ENCODE results near the gene SIGLEC5. TPM values are rescaled to one million over a fixed set of nuclear protein-coding genes. Genes with fewer than 3 reads are reported as not detected.
"Not testable (repeated sequence)": the region's sequence is repeated elsewhere in the genome, so short reads cannot be mapped to it uniquely, and the experiment has no call there.

The SIGLEC5 gene
- total RNA-seq (not detected), polyA plus RNA-seq (under 1 TPM in 1 of 4 donors, not detected in 3; 0.16 TPM)

GRCh38 chr19:51630315-51630714 lies at the start of gene SIGLEC5:
SIGLEC5 (minus strand) TSS chr19:51630401; CDS start chr19:51630335, 66 bp downstream.
- H3K4me1 ChIP-seq (ENCODE audit: control insufficient read depth, insufficient read depth, low read length, poor library complexity, severe bottlenecking); DNase-seq; H3K27me3 Mint-ChIP-seq; H3K36me3 Mint-ChIP-seq; H3K9me3 Mint-ChIP-seq; H3K27ac ChIP-seq (ENCODE audit: insufficient read depth, low read length, poor library complexity, severe bottlenecking); H3K4me3 Mint-ChIP-seq; H3K27me3 ChIP-seq (ENCODE audit: control insufficient read depth, insufficient read depth, low read length); H3K36me3 ChIP-seq (ENCODE audit: control insufficient read depth, insufficient read depth, low read length); H3K4me3 ChIP-seq (ENCODE audit: low read depth, low read length); H3K9me3 ChIP-seq (ENCODE audit: control insufficient read depth in 2 of 2, low read length in 2 of 2); ATAC-seq (ENCODE audit: low read depth in 2 of 2); H3K4me1 Mint-ChIP-seq: not testable (repeated sequence)
- H3K27ac Mint-ChIP-seq: peak within 1 kb of the TSS in 1 of 3 donors; percentile 90

- ATAC-seq (ENCODE audit: low read depth in 2 of 2) (no peak), DNase-seq (no peak)
- Histone ChIP-seq H3K9me3 (ENCODE audit: control insufficient read depth in 2 of 2, low read length in 2 of 2) (peaks cover 0 to 1% of the 10 kb centered on the region in 2 experiments), H3K4me3 (ENCODE audit: low read depth, low read length) (no peak overlapping the region), H3K27me3 (ENCODE audit: control insufficient read depth, insufficient read depth, low read length) (peaks cover 2% of the 10 kb centered on the region), H3K36me3 (ENCODE audit: control insufficient read depth, insufficient read depth, low read length) (no peaks in the 10 kb centered on the region), H3K27ac (ENCODE audit: insufficient read depth, low read length, poor library complexity, severe bottlenecking) (no peak overlapping the region), H3K4me1 (ENCODE audit: control insufficient read depth, insufficient read depth, low read length, poor library complexity, severe bottlenecking) (no peaks in the 10 kb centered on the region)
- peaks cover 4% of the 10 kb centered on the region for H3K27me3 Mint-ChIP-seq
- H3K4me3 Mint-ChIP-seq: no peak overlapping the region
- peaks cover 0 to 6% (median 0%) of the 10 kb centered on the region in 7 donors for H3K9me3 Mint-ChIP-seq
- H3K27ac Mint-ChIP-seq: no peak overlapping the region
- peaks cover 0 to 4% (median 2%) of the 10 kb centered on the region in 4 donors for H3K4me1 Mint-ChIP-seq
- H3K36me3 Mint-ChIP-seq: no peaks in the 10 kb centered on the region
Observed at GRCh38 chr19:51676566-51677083, 46.4 kb upstream of the SIGLEC5 start.

GRCh38 chr19:51675911-51676565 lies 45.8 kb upstream of the SIGLEC5 start:
- H3K27me3 ChIP-seq (ENCODE audit: control insufficient read depth, insufficient read depth, low read length); H3K36me3 Mint-ChIP-seq; H3K27me3 Mint-ChIP-seq; H3K4me1 ChIP-seq (ENCODE audit: control insufficient read depth, insufficient read depth, low read length, poor library complexity, severe bottlenecking); H3K4me1 Mint-ChIP-seq; H3K27ac ChIP-seq (ENCODE audit: insufficient read depth, low read length, poor library complexity, severe bottlenecking); H3K9me3 ChIP-seq (ENCODE audit: control insufficient read depth in 2 of 2, low read length in 2 of 2); H3K4me3 Mint-ChIP-seq; H3K27ac Mint-ChIP-seq; ATAC-seq (ENCODE audit: low read depth in 2 of 2); H3K9me3 Mint-ChIP-seq; H3K4me3 ChIP-seq (ENCODE audit: low read depth, low read length); H3K36me3 ChIP-seq (ENCODE audit: control insufficient read depth, insufficient read depth, low read length): not testable (repeated sequence)
- peak in 1 of 3 donors; percentile 32 for DNase-seq

GRCh38 chr19:51668216-51668615 lies 38.0 kb upstream of the SIGLEC5 start:
- peaks cover 6% of the 10 kb centered on the region for H3K27me3 ChIP-seq (ENCODE audit: control insufficient read depth, insufficient read depth, low read length)

GRCh38 chr19:51664997-51665396 lies 34.8 kb upstream of the SIGLEC5 start:
- H3K27me3 Mint-ChIP-seq: peaks cover 9% of the 10 kb centered on the region
- no peak overlapping the region for H3K4me3 ChIP-seq (ENCODE audit: low read depth, low read length)
- no peaks in the 10 kb centered on the region for H3K9me3 ChIP-seq (ENCODE audit: control insufficient read depth in 2 of 2, low read length in 2 of 2)

More at GRCh38 chr19:51668216-51668615, 38.0 kb upstream of the SIGLEC5 start:
- H3K27ac ChIP-seq (ENCODE audit: insufficient read depth, low read length, poor library complexity, severe bottlenecking): no peak overlapping the region
- H3K27ac Mint-ChIP-seq: no peak overlapping the region
- H3K9me3 ChIP-seq (ENCODE audit: control insufficient read depth in 2 of 2, low read length in 2 of 2): peaks cover 0 to 4% of the 10 kb centered on the region in 2 experiments
- no peaks in the 10 kb centered on the region for H3K4me1 Mint-ChIP-seq
- DNase-seq (no peak), ATAC-seq (ENCODE audit: low read depth in 2 of 2) (no peak)
- no peak overlapping the region for H3K4me3 Mint-ChIP-seq
- no peak overlapping the region for H3K4me3 ChIP-seq (ENCODE audit: low read depth, low read length)
- no peaks in the 10 kb centered on the region for H3K4me1 ChIP-seq (ENCODE audit: control insufficient read depth, insufficient read depth, low read length, poor library complexity, severe bottlenecking)
- no peaks in the 10 kb centered on the region for H3K36me3 ChIP-seq (ENCODE audit: control insufficient read depth, insufficient read depth, low read length)
- H3K36me3 Mint-ChIP-seq: peaks cover 3% of the 10 kb centered on the region
- H3K9me3 Mint-ChIP-seq: peaks cover 0 to 5% (median 0%) of the 10 kb centered on the region in 7 donors
- H3K27me3 Mint-ChIP-seq: peaks cover 5% of the 10 kb centered on the region

GRCh38 chr19:51664131-51664530 lies 33.9 kb upstream of the SIGLEC5 start:
- Mint-ChIP-seq H3K9me3 (peaks cover 0 to 3% (median 0%) of the 10 kb centered on the region in 7 donors), H3K36me3 (peaks cover 3% of the 10 kb centered on the region), H3K4me1 (no peaks in the 10 kb centered on the region), H3K27me3 (peaks cover 9% of the 10 kb centered on the region), H3K4me3 (no peak overlapping the region), H3K27ac (no peak overlapping the region)
- H3K36me3 ChIP-seq (ENCODE audit: control insufficient read depth, insufficient read depth, low read length): no peaks in the 10 kb centered on the region
- no peak overlapping the region for H3K27ac ChIP-seq (ENCODE audit: insufficient read depth, low read length, poor library complexity, severe bottlenecking)
- ATAC-seq (ENCODE audit: low read depth in 2 of 2) (no peak), DNase-seq (no peak)
- no peak overlapping the region for H3K4me3 ChIP-seq (ENCODE audit: low read depth, low read length)
- H3K27me3 ChIP-seq (ENCODE audit: control insufficient read depth, insufficient read depth, low read length): peaks cover 2% of the 10 kb centered on the region
- no peaks in the 10 kb centered on the region for H3K4me1 ChIP-seq (ENCODE audit: control insufficient read depth, insufficient read depth, low read length, poor library complexity, severe bottlenecking)
- H3K9me3 ChIP-seq (ENCODE audit: control insufficient read depth in 2 of 2, low read length in 2 of 2): no peaks in the 10 kb centered on the region

More at GRCh38 chr19:51664997-51665396, 34.8 kb upstream of the SIGLEC5 start:
- DNase-seq (no peak), ATAC-seq (ENCODE audit: low read depth in 2 of 2) (no peak)
- H3K4me1 ChIP-seq (ENCODE audit: control insufficient read depth, insufficient read depth, low read length, poor library complexity, severe bottlenecking): no peaks in the 10 kb centered on the region
- no peak overlapping the region for H3K27ac ChIP-seq (ENCODE audit: insufficient read depth, low read length, poor library complexity, severe bottlenecking)
- H3K36me3 ChIP-seq (ENCODE audit: control insufficient read depth, insufficient read depth, low read length): no peaks in the 10 kb centered on the region
- Mint-ChIP-seq H3K4me3 (no peak overlapping the region), H3K9me3 (peaks cover 0 to 4% (median 0%) of the 10 kb centered on the region in 7 donors), H3K27ac (no peak overlapping the region), H3K36me3 (peaks cover 3% of the 10 kb centered on the region), H3K4me1 (no peaks in the 10 kb centered on the region)
- peaks cover 2% of the 10 kb centered on the region for H3K27me3 ChIP-seq (ENCODE audit: control insufficient read depth, insufficient read depth, low read length)

- peaks cover 3% of the 10 kb centered on the region for H3K36me3 Mint-ChIP-seq
- H3K4me1 Mint-ChIP-seq: no peaks in the 10 kb centered on the region
- no peak for ATAC-seq (ENCODE audit: low read depth in 2 of 2)
- H3K4me3 Mint-ChIP-seq: no peak overlapping the region
- DNase-seq: no peak
- no peak overlapping the region for H3K27ac Mint-ChIP-seq
- H3K4me3 ChIP-seq (ENCODE audit: low read depth, low read length): no peak overlapping the region
- H3K27me3 ChIP-seq (ENCODE audit: control insufficient read depth, insufficient read depth, low read length): peaks cover 2% of the 10 kb centered on the region
- H3K9me3 ChIP-seq (ENCODE audit: control insufficient read depth in 2 of 2, low read length in 2 of 2): no peaks in the 10 kb centered on the region
- peaks cover 9% of the 10 kb centered on the region for H3K27me3 Mint-ChIP-seq
- H3K4me1 ChIP-seq (ENCODE audit: control insufficient read depth, insufficient read depth, low read length, poor library complexity, severe bottlenecking): no peaks in the 10 kb centered on the region
- peaks cover 0 to 3% (median 0%) of the 10 kb centered on the region in 7 donors for H3K9me3 Mint-ChIP-seq
- no peak overlapping the region for H3K27ac ChIP-seq (ENCODE audit: insufficient read depth, low read length, poor library complexity, severe bottlenecking)
- H3K36me3 ChIP-seq (ENCODE audit: control insufficient read depth, insufficient read depth, low read length): no peaks in the 10 kb centered on the region
Observed at GRCh38 chr19:51663650-51664049, 33.4 kb upstream of the SIGLEC5 start.

All from CD4-positive, CD25-positive, alpha-beta regulatory T cell (primary cell).